Measurements from ENCODE around the gene FUT2.

DNA sequence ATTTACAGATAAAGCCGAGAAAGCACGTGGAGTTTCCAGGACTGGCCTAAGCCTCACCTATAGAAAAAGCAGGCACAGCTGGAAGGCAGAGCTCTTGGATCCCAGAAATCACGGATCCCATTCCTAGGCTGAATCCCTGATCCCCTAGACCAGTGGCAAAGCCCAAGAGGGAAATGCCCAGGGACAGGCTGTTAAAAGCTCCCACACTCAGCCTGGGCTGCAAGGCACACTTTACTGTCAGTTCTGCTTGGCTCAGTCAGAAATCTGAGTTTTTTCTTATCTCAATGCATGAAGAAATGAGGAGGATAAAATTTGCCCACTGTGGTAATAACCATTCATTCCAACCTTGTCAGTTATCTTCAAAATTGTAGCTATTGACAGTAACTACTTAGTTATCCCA lies 8.0 kb upstream of the FUT2 start:
- TF ChIP-seq ELF1 (CRISPR knock-in tag; IDR thresholded peaks at IDR 0.05): no peak
- TF ChIP-seq, protein P1, sequence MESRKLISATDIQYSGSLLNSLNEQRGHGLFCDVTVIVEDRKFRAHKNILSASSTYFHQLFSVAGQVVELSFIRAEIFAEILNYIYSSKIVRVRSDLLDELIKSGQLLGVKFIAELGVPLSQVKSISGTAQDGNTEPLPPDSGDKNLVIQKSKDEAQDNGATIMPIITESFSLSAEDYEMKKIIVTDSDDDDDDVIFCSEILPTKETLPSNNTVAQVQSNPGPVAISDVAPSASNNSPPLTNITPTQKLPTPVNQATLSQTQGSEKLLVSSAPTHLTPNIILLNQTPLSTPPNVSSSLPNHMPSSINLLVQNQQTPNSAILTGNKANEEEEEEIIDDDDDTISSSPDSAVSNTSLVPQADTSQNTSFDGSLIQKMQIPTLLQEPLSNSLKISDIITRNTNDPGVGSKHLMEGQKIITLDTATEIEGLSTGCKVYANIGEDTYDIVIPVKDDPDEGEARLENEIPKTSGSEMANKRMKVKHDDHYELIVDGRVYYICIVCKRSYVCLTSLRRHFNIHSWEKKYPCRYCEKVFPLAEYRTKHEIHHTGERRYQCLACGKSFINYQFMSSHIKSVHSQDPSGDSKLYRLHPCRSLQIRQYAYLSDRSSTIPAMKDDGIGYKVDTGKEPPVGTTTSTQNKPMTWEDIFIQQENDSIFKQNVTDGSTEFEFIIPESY (CRISPR knock-in tag; IDR thresholded peaks at IDR 0.05): no peak
- no peak for TF ChIP-seq ARHGAP35 (CRISPR knock-in tag; IDR thresholded peaks at IDR 0.05; ENCODE audit: borderline replicate concordance)
- TF ChIP-seq KDM6A (CRISPR knock-in tag; IDR thresholded peaks at IDR 0.05; ENCODE audit: low read depth): no peak
- no peak for TF ChIP-seq CTCF (CRISPR knock-in tag; IDR thresholded peaks at IDR 0.05)
- TF ChIP-seq ZNF263 (CRISPR knock-in tag; IDR thresholded peaks at IDR 0.05): no peak
- TF ChIP-seq ZNF747 (CRISPR knock-in tag; IDR thresholded peaks at IDR 0.05; ENCODE audit: borderline replicate concordance): no peak
- TF ChIP-seq BHLHE40 (IDR thresholded peaks at IDR 0.05; ENCODE audit: low read length): no peak
- TF ChIP-seq POLR2A (IDR thresholded peaks at IDR 0.05; ENCODE audit: insufficient read depth in 1 of 2, low read depth in 2 of 2, low read length in 2 of 2): no peak
- no peak for TF ChIP-seq SMAD9 (CRISPR knock-in tag; IDR thresholded peaks at IDR 0.05)
- TF ChIP-seq ZSCAN29 (CRISPR knock-in tag; conservative IDR thresholded peaks at IDR 0.05): no peak
- TF ChIP-seq HMG20A (CRISPR knock-in tag; IDR thresholded peaks at IDR 0.05; ENCODE audit: borderline replicate concordance): no peak
- TF ChIP-seq, protein P2, sequence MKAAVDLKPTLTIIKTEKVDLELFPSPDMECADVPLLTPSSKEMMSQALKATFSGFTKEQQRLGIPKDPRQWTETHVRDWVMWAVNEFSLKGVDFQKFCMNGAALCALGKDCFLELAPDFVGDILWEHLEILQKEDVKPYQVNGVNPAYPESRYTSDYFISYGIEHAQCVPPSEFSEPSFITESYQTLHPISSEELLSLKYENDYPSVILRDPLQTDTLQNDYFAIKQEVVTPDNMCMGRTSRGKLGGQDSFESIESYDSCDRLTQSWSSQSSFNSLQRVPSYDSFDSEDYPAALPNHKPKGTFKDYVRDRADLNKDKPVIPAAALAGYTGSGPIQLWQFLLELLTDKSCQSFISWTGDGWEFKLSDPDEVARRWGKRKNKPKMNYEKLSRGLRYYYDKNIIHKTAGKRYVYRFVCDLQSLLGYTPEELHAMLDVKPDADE (CRISPR knock-in tag; IDR thresholded peaks at IDR 0.05): no peak
- no peak for TF ChIP-seq ONECUT2 (CRISPR knock-in tag; IDR thresholded peaks at IDR 0.05)
